Brain microvascular endothelial cell (primary cell): Measurements from ENCODE around the gene PGR.

ENCODE experiments used
- DNase-seq: peaks from one replicate; pipeline ENCODE4 v3.0.0-alpha.2; 2020
- H3K27ac ChIP-seq: fragments of 250-450 bp; sonication (Bioruptor Pico); 2 replicates; pipeline ENCODE4 v1.5.1; 2020; ENCODE audit warnings: mild to moderate bottlenecking, moderate library complexity
- H3K27me3 ChIP-seq: fragments of 250-450 bp; sonication (Bioruptor Pico); replicated peaks from 2 replicates; pipeline ENCODE4 v1.5.1; 2020; ENCODE audit warnings: mild to moderate bottlenecking
- H3K36me3 ChIP-seq: fragments of 250-450 bp; sonication (Bioruptor Pico); replicated peaks from 2 replicates; pipeline ENCODE4 v1.5.1; 2020; ENCODE audit warnings: mild to moderate bottlenecking
- H3K4me3 ChIP-seq: 2 replicates; pipeline ENCODE4 v1.5.1; 2011; ENCODE audit warnings: low read depth, mild to moderate bottlenecking, control low read depth, low read length, moderate library complexity
- CTCF ChIP-seq: IDR thresholded peaks from 2 replicates; pipeline ENCODE4 v1.5.1; 2011; ENCODE audit warnings: low read depth, mild to moderate bottlenecking, moderate library complexity, low read length, control low read depth, inconsistent platforms; ENCODE audit errors: missing control alignments
- in situ Hi-C: cut with HindIII; loops from 2 replicates; pipeline ENCODE4 v1.10.0; 2017; ENCODE audit warnings: low sequenced_read_pairs, low pct_ligation_motif_present

PGR gene

GRCh38 chr11:101129203-101129943 is at the start of gene PGR:
PGR (minus strand) TSS chr11:101129813; CDS start chr11:101129070, 743 bp downstream.
- in situ Hi-C loops, result no loop called here
- no peak for TF ChIP-seq CTCF
- Histone ChIP-seq H3K36me3 (no peaks in the 10 kb centered on the region), H3K27me3 (peaks cover 59% of the 10 kb centered on the region), H3K27ac (no peak within 1 kb of the TSS), H3K4me3 (no peak within 1 kb of the TSS)
- no peak for DNase-seq

- in situ Hi-C loops, result no loop called here
- DNase-seq, result no peak
- no peak for TF ChIP-seq CTCF
- H3K36me3 ChIP-seq, result no peaks in the 10 kb centered on the region
- no peak overlapping the region for H3K27ac ChIP-seq
- no peak overlapping the region for H3K4me3 ChIP-seq
- no peaks in the 10 kb centered on the region for H3K27me3 ChIP-seq
Observed at GRCh38 chr11:101176381-101176780, 46.8 kb upstream of the PGR start.

DNA sequence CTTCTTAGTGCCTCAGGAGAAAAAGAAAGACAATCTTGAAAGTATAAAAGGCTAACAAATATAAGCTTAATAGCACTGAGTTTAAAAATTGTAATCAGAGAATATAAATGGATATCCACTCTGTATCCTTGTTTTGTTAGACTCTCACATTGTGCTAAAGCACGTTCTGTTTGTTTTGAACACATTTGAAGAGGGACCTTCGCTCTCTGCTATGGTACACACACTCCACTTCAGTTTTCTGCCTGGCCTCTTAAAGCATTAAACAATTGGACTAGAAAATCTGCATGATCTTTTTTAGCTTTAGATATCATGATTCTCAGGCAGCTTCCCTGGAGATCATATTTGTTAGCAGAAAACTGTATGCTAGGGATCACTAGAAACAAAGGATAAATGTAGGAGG is 40.3 kb upstream of the PGR start:
- no peaks in the 10 kb centered on the region for H3K36me3 ChIP-seq
- H3K4me3 ChIP-seq, result no peak overlapping the region
- in situ Hi-C loops, result no loop called here
- H3K27ac ChIP-seq, result no peak overlapping the region
- H3K27me3 ChIP-seq, result no peaks in the 10 kb centered on the region
- no peak for TF ChIP-seq CTCF
- no peak for DNase-seq

DNA sequence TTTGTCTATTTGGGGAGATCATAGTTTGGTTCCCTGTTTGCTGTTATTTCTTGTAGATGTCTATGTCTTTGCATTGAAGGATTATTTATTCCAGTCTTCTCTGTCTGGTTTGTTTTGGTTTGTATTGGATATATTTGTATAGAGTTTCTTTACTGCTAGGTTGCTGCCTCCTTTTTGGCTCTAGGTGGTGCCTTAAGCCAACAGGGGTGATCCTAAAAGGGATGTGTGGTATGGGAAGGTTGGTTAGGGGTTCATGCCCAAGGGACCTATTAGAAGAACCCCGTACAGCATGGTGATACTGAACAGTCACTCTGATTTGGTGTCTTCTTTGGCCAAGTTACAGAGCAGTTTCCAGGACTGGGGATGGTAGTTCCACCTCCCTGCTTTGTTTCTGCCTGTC is 36.4 kb upstream of the PGR start:
- H3K27ac ChIP-seq, result no peak overlapping the region
- no peaks in the 10 kb centered on the region for H3K36me3 ChIP-seq
- no peak overlapping the region for H3K4me3 ChIP-seq
- no peaks in the 10 kb centered on the region for H3K27me3 ChIP-seq
- TF ChIP-seq CTCF, result no peak
- in situ Hi-C loops, result no loop called here
- DNase-seq, result no peak

- no peak for DNase-seq
- Histone ChIP-seq H3K27me3 (no peaks in the 10 kb centered on the region), H3K4me3 (no peak overlapping the region), H3K36me3 (no peaks in the 10 kb centered on the region), H3K27ac (no peak overlapping the region)
- in situ Hi-C loops, result no loop called here
- no peak for TF ChIP-seq CTCF
Observed at GRCh38 chr11:101158119-101158518, 28.5 kb upstream of the PGR start.
